GM21723 (cell line): ENCODE results near the gene ANKRD53.

Experiments
- ATAC-seq: cut with Tn5 transposase; IDR thresholded peaks from one replicate; pipeline ENCODE4 v1.9.1; 2021; ENCODE audit warnings: mild to moderate bottlenecking, moderate library complexity; ENCODE audit not compliant: unreplicated experiment

Gene ANKRD53

DNA sequence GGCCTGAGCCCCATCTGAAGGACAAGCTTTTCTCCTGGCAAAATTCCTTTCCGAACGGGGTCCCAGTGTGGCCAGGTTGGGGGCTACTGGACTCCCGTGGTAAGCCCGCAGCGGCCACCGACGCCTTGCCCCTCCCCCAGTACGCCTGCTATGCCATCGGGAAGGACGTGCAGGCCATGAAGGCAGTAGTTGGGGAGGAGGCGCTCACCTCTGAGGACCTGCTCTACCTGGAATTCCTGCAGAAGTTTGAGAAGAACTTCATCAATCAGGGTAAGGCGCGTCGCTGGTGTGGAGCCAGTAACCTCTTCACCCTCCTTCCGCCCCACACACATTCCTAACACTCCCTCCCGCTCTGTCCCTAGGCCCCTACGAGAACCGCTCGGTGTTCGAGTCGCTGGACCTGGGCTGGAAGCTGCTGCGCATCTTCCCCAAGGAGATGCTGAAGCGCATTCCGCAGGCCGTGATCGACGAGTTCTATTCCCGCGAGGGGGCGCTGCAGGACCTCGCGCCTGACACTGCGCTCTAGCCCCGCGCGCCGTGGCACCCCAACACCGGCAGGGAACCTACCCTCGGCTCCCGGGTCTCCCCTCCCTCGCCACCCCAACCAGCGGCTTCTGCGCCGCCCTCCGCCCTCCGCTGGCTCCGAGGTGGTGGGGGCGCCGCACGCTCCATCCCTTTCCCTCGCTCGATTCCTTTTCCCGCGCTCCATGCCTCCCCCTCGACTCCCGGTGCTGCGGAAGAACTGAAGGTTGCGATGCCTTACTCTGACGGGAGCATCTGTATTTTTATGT, 13.6 kb upstream of the ANKRD53 start:
- peak; percentile 86 for ATAC-seq

DNA sequence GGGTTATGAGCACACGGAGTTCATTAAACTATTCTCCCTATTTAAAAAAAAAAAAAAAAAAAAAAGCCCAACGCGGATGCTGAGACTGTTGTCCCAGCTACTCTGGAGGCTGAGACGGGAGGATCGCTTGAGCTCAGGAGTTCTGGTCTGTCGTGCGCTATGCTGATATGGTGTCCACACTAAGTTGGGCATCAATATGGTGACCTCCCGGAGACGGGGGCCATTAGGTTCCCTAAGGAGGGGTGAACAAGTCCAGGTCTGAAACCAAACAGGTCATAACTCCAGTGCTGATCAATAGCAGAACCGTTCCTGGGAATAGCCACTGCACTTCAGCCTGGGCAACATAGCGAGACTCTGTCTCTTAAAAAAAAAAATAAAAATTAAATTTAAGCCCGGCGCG, 12.9 kb upstream of the ANKRD53 start:
- ATAC-seq: no peak

DNA sequence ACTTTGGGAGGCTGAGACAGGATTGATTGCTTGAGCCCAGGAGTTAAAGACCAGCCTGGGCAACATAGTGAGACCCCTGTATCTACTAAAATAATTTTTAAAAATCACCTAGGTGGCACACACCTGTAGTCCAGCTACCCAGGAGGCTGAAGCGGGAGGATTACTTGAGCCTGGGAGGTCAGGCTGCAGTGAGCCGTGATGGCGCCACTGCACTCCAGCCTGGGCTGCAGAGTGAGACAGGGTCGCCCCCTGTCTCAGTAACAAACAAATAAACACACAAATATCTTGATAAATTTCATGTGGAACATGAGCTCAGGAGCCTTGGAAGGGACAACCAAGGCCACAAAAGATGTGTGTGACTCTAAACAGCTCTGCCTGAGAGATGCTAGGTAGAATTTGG, 11.7 kb upstream of the ANKRD53 start:
- ATAC-seq: no peak

DNA sequence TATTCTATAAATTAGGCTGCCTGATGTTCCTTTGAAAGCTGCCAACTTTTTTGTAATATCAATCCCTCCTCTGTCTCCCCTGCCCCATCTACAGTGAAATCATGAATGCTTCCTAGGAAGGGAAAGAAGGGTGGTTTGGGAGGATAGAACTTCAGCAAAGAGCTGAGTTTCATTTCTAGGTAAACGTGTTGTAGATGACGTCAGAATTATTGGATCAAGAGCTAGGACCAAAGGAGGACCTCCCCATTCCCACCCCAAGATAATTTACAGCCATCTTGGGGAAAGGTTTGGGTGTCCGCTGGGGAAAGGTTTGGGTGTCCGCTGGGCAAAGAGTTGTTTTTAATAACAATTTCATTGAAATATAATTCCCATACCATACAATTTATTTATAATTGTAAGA, 11.2 kb upstream of the ANKRD53 start:
- no peak for ATAC-seq

DNA sequence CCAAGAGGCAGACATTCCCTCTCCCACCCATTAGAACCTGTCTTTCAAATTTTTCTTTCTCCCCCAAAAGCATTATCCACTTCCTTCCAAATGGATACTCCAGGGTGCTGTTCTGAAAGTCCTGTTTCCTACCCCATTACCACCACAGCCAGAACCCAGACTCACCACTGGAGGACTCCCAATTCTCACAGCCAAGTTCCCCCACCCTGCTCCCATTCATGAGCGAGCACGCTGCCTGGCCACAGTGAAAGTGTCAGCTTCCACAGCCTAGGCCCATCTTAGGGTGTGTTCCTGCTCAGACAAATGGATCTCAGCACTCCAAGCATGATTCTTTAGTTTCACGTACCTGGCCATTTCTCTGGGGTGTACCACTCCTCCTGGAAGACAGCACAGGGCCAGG, 3.8 kb upstream of the ANKRD53 start:
- no peak for ATAC-seq

DNA sequence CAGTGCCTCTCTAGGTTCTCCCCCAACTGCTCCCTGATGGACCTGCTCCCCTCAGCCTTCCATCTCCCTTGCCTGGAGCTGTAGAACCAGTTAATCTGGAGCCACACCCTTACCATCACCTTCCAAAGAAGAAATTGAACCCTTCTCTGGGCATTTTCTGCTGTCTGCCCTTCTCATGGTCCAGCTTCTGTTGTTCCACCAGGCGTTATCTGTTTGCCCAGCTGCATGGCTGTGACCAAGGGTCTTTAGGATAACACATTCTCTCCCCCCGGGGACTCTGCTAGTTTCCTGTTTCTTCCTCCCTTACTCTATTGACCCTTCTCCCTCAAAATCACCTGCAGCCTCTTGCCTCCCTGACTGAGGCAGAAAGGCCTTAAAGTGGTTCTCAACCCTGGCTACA, 3.2 kb upstream of the ANKRD53 start:
- no peak for ATAC-seq

DNA sequence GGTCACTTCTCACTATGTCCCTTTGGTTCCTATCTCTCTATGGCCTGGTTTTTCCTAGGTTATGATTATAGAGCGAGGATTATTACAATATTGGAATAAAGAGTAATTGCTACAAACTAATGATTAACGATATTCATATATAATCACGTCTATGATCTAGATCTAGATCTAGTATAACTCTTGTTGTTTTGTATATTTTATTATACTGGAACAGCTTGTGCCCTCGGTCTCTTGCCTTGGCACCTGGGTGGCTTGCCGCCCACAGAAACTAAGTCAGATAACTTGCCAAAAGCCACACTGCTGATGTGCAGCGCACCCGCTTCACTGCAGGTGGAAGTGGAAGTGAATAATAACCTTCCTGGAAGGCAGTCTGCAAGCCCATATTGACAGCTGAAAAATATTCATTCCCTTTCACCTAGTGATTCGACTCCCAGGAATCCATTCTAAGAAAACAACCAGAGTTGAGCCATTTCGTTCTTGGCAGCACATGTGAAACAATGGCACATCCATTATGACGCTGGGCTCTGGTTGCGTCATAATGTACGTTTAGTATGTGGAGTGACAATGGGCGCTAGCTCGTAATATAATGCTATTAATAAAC, 725 bp upstream of the ANKRD53 start:
- no peak for ATAC-seq

DNA sequence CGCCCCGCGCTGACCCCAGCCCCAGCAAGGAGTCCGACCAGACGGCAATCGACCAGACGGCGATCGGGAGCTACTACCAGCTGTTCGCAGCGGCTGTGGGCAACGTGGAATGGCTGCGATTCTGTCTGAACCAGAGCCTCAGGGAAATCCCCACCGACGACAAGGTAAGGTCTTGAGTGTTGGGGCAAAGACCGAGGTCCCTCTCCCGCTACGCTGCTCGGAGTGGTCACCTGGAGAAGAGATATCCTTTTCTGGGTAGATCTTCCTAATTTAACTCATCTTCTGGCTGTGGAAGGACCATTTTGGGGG, 704 bp downstream of the ANKRD53 start:
- no peak for ATAC-seq

DNA sequence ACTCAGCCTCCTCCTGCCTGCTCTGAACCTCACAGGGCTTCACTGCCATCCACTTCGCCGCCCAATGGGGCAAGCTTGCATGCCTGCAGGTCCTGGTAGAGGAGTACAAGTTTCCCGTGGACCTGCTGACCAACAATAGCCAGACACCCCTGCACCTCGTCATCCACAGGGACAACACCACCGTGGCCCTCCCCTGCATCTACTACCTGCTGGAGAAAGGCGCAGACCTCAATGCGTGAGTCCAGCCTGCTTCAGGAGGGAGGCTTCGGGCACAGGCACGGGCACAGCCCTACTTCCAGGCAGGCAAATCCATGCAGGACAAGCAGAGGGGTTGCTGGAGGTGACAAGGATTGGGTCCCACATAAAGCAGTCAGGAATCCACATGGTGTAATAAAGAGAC, 1.2 kb downstream of the ANKRD53 start:
- no peak for ATAC-seq

DNA sequence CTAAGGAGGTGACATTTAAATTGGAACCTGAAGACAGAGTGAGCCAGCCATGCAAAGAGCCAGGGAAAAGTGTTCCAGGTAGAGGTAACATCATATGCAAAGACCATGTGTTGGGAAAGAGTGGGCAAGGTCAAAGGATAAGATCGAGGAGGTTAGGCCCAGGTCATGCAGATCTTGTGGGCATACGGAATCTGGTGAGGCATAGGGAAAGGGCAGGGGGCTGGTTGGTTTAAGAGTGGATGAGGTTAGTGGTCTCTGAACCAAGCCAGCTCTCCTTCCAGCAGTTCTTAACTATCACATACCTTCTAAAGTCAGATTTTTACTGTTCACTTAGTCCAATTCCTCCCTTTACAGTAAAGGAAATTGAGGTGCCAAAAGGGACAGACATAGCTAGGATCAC, 3.0 kb downstream of the ANKRD53 start:
- no peak for ATAC-seq

DNA sequence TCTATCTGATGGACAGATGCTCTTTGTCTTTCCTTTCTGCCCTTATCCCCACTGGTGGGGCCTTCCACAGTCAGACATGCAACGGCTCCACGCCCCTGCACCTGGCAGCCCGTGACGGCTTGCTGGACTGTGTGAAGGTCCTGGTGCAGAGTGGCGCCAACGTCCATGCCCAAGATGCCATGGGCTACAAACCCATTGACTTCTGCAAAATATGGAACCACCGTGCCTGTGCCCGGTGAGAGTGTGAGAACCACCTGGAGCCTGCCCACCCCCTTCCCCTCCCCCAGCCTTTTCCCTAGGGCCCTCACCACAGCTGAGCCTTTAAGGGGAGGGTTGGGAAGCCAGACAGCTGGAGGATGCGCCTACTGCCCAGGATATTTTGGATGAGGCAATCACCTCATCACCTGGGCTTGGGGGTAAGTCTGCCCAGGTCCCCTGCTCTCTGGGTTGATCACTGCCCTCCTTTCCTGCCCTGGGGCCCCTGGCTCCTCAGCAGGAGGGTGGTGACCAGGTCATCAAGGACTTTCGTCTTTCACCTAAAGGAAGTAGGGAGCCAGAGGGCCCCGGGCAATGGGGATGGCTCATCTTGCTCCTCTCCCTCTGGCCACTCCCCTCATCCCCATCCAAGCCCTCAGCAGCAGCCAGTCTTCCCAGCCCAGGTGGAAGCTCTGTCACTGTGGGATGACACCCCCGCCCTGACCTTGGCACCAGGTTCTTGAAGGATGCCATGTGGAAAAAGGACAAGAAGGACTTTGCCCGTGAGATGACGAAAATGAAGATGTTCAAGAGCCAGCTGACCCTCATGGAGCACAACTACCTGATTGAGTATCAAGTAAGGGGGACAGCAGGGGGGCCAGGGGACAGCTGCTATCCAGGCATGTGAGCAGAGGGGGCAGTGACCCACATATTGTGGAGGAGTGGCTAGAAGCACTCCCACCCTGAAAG, 3.7 kb downstream of the ANKRD53 start:
- no peak for ATAC-seq

DNA sequence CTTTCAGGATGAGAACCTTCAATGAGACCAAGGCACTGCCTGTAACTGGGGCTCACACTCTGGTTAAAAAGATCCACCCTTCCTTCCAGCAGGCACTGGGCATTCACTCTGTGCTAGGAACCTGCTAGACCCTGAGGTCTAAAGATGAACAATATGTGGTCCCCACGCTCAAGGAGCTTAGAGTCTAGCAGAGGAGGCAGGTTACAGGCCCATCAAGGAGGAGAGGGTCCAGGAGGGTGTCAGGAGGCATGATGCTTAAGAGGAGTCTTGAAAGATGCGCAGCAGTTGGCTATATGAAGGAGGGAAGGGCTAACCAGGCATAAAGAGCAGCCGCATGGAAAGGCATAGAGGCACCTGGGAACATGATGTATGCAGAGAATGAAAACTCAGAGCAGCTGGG, 4.5 kb downstream of the ANKRD53 start:
- no peak for ATAC-seq

DNA sequence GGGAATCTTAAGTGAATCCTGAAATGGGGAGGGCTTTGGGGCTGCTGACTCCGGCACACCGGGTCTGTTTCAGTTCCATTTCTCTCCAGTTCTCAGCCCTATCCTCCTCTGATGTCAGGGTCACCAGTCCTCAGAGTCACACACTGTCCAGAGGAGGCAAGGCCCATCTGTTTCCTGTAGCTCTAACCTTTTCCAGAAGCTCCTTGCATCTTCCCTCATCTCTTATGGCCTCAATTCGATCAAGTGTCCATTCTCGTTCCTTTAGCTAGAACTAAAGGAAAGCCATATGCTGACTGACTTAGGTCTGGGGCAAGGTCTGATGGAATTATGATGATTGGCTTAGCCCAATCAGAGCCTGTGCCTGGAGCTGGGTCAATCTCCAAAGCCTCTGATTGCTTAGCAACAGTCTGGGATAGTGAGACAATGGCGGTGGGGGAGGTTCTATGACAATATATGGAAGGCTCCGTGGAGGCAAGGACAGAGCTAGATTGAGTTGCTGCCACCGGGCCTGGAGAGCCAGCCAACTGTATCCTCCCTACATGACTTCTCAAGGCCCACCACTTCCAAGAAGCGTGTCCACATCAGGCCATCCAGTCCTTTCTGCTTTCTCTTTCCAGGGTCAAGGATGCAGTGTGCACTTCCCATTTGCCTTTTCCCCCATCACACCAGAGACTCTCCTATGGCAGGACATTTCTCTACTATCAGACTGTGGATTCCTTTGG, 5.2 kb downstream of the ANKRD53 start:
- ATAC-seq: no peak

DNA sequence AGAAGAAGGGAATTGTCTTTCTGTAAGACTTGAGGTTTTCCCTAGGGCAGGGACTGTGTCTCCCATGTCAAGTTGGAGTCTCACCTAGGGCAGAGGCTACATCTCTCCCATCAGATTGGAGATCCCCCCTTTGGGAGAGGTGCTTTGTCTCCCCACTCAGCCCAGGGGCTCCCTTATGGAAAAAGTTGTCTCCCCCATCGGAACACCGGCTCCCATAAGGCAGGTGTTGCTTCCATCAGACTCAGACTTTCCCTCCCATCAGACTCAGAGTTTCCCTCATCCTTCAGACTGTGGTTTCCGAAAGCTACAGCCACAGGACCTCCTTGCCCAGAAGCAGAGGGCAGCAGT, 5.8 kb downstream of the ANKRD53 start:
- no peak for ATAC-seq

DNA sequence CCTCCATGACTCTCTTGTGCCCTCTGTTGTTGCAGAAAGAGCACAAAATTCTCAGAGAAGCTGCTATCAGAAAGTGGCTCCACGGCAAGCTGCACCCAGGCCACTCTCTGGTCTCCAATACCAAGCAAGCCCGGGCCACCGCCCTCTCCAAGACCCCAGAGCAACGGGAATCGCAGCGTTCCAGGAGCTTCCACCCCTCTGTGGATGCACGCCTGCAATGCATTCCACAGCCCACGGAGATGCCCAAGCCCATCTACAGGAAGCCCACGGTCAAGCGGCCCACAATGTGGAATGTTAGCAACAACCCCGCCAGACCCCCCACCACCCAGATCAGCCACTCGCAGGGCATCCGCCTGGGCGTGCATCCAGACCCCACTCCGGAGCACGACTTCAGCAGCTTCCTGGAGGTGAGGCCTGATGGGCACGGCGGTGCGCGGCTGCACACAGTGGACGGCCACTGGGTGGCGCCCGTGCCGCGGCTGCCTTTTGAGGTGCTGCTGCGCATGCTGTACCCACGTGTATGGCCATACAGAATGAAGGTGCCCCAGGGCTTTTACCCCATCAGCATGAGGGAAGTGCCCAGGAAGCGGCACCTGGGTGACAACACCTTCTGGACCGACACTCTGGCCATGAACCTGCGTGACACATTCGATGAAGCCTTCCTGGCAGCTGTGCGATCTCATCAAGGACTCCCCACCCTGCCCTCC, 6.3 kb downstream of the ANKRD53 start:
- peak; percentile 87 for ATAC-seq

DNA sequence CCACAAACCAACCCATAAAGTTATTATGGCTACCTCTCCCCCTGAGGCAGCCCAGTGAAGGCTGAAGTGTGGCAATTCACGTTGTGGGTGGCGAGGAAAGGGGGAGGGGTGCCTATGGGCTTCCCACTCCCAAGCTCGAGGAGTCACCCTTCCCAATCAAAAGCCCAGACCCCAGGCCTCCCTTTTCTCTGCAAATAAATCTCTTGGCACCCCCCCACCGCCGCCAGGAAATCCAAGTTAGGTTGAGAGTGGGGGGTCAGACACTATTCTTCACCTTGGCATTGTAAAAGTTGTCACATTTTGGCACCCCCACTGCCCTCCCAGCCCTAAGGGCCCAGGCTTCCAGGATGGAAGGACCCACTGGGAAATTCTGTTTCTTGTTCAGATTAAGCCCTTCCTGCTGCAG, 6.9 kb downstream of the ANKRD53 start:
- no peak for ATAC-seq

DNA sequence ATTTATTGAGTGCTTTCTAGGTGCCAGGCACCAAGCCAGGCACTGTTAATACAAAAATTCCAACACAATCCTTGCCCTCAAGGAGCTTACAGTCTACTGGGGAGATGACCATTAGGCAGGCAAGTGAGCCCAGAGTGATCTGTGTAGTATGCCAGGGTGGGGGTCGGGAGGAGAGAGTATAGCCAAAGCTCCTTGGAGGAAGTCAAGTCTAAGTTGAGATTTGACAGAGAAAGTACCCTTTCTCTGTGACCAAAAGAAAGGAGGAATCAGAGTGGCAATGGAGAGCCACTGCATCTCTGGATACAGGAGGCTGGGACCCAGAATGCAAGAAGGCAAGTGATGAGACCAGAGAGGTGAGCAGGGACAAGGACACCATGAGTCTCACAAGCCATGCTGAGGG, 7.5 kb downstream of the ANKRD53 start:
- ATAC-seq: no peak

DNA sequence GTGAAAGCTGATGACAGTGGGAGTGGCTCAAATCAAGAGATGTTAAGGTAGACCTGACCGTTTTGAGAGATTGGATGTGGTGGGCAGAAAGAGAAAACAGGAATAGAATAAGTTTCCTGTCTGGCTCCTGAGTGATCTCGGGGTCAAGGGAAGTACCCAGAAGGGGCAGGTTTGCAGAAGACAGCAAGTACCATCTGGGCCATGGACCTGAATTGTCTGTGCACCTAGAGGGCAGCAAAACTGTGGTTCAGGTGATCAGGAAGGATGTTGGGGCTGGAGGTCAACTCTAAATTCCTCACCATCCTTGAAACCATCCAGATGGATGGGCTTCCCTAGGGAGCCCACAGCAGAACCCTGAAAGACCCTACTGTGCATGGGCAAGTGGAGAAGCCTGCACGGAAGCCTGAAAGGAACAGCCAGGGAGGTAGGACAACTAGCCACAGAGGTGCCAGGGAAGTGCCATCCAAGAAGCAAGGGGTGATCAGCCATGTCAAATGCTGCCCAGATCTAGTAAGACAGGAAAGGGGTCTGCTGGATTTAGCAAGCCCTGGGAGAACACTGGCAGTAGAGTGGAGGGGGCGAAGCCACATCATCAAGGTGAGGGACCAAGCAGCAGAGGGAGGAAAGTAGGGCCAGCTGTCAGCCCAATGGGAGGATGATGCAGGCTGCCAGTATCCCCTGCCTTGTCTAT, 8.2 kb downstream of the ANKRD53 start:
- no peak for ATAC-seq

DNA sequence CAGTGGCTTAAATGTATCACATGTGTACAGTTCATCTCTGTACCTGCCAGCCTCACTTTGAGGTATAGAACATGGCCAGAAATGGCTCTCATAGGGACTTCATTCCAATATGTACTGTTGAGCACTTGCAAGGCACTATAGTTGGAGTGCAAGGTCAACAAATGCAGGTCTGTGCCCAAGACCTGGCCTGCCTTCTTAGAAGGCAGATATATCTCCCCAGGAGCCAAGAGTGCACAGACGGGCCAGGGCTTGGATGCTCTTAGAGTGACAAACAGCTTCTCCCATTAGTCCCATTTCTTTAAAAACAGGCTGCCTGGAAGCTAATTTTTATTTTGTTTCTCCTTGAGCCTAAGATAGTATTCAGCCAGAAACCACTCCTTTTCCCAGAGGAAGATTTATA, 9.0 kb downstream of the ANKRD53 start:
- no peak for ATAC-seq

DNA sequence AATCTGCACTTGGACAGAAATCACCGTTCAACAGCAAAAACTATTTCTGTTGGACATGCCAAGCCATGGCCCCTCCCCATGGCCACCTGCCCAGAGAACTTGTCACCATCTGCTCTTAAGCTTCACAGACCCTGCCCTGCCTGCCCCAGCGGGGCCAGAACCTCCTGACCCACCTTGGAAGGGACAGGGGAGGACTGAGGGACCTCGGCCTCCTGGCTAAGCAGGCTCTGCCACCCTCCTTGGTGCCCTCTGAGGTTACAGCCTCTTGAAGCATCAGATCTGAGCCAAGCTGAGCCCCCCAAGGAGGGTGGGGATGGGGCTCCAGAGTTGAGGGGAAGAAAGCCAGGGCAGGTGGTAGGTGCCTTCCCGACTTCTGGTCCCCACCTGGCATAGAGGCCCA, 9.7 kb downstream of the ANKRD53 start:
- ATAC-seq: no peak
